HepG2 (cell line): Measurements from ENCODE around the gene RBMS2. TPM values are rescaled to one million over a fixed set of nuclear protein-coding genes. Genes with fewer than 3 reads are reported as not detected.

Experiments
- HMGXB3 ChIP-seq: sonication (generic); formaldehyde crosslinking; IDR thresholded peaks from 2 replicates; pipeline ENCODE4 v1.4.0; 2020; ENCODE audit warnings: missing genetic modification reagents, borderline replicate concordance
- MAF1 ChIP-seq: sonication (generic); formaldehyde crosslinking; IDR thresholded peaks from 2 replicates; pipeline ENCODE4 v1.5.0; 2020; ENCODE audit warnings: missing genetic modification reagents, borderline replicate concordance
- MAZ ChIP-seq, 2 experiments: sonication (generic) in 1 of 2; formaldehyde crosslinking in 1 of 2; IDR thresholded peaks; 2 replicates each; pipeline versions ENCODE4 v1.5.0 to v1.6.1; 2012 to 2020; ENCODE audit warnings: low read depth in 2 of 2, mild to moderate bottlenecking in 2 of 2, borderline replicate concordance in 1 of 2, improper control_type of control experiment in 1 of 2, low read length in 1 of 2, missing genetic modification reagents in 1 of 2, moderate library complexity in 1 of 2
- MXD3 ChIP-seq: IDR thresholded peaks from 2 replicates; pipeline ENCODE4 v1.6.1; 2016; ENCODE audit warnings: mild to moderate bottlenecking, missing biosample characterization, missing genetic modification reagents
- NCOR1 ChIP-seq: fragments of 200-600 bp; sonication (generic); IDR thresholded peaks from 2 replicates; pipeline ENCODE4 v1.7.0; 2017; ENCODE audit warnings: antibody characterized with exemption, low read length, borderline replicate concordance
- POLR2AphosphoS5 ChIP-seq: IDR thresholded peaks from 2 replicates; pipeline ENCODE4 v1.6.1; 2012; ENCODE audit warnings: low read depth, low read length
- RXRB ChIP-seq: IDR thresholded peaks from 2 replicates; pipeline ENCODE4 v1.6.1; 2016; ENCODE audit warnings: borderline replicate concordance, missing genetic modification reagents, missing compliant biosample characterization
- SKIL ChIP-seq: sonication (generic); formaldehyde crosslinking; IDR thresholded peaks from 2 replicates; pipeline ENCODE4 v1.8.0; 2022; ENCODE audit warnings: missing genetic modification reagents, mild to moderate bottlenecking, moderate library complexity, borderline replicate concordance
- SOX5 ChIP-seq: IDR thresholded peaks from 2 replicates; pipeline ENCODE4 v1.6.1; 2016; ENCODE audit warnings: borderline replicate concordance
- USF2 ChIP-seq, 2 experiments: sonication (generic) in 1 of 2; formaldehyde crosslinking in 1 of 2; IDR thresholded peaks; 2 replicates each; pipeline versions ENCODE4 v1.5.1 to v1.6.1; 2011 to 2020; ENCODE audit warnings: borderline replicate concordance in 1 of 2, low read depth in 1 of 2, low read length in 1 of 2, mild to moderate bottlenecking in 1 of 2, missing genetic modification reagents in 1 of 2, moderate library complexity in 1 of 2
- ZNF18 ChIP-seq: sonication (generic); formaldehyde crosslinking; IDR thresholded peaks from 2 replicates; pipeline ENCODE4 v1.8.0; 2022; ENCODE audit warnings: mild to moderate bottlenecking, missing genetic modification reagents; ENCODE audit not compliant: insufficient replicate concordance
- ZNF430 ChIP-seq: sonication (generic); formaldehyde crosslinking; IDR thresholded peaks from 2 replicates; pipeline ENCODE4 v1.9.0; 2021; ENCODE audit warnings: mild to moderate bottlenecking, missing genetic modification reagents
- ZNF556 ChIP-seq: sonication (generic); formaldehyde crosslinking; IDR thresholded peaks from 2 replicates; pipeline ENCODE4 v1.4.0; 2020; ENCODE audit warnings: mild to moderate bottlenecking, missing genetic modification reagents, borderline replicate concordance
- ZNF75D ChIP-seq: sonication (generic); formaldehyde crosslinking; IDR thresholded peaks from 2 replicates; pipeline ENCODE4 v1.8.1; 2023; ENCODE audit warnings: missing genetic modification reagents, mild to moderate bottlenecking, borderline replicate concordance
- ZSCAN25 ChIP-seq: sonication (generic); formaldehyde crosslinking; IDR thresholded peaks from 2 replicates; pipeline ENCODE4 v1.8.0; 2022; ENCODE audit warnings: mild to moderate bottlenecking, missing genetic modification reagents
- polyA plus RNA-seq, 8 experiments: library from polyadenylated mRNA; depleted of rRNA in 3 of 8; stranded (reverse) in 7 of 8; unstranded in 1 of 8; fragments of >200 nt; fragmentation: Illumina TruSeq in 4 of 8; extraction: Trizol in 4 of 8; gene quantifications; 2 replicates each; pipeline versions ENCODE4 v1.2.1 to v1.2.3, GENCODE V29; 2011 to 2016; ENCODE audit warnings: low read depth in 4 of 8, missing spikeins in 1 of 8, mixed read lengths in 1 of 8; ENCODE audit not compliant: insufficient read depth in 1 of 8
- total RNA-seq, 5 experiments: library from RNA; depleted of rRNA; stranded (reverse); fragments of >200 nt; fragmentation: Illumina TruSeq; extraction: Trizol; gene quantifications; 2 replicates each; pipeline ENCODE4 v1.2.3, GENCODE V29; 2016; ENCODE audit warnings: low read depth in 1 of 5

Gene RBMS2
- total and polyA plus RNA-seq, 2 of the 13 experiments (the other 11 are each of a cell fraction or from before 2014, with no cell fraction given), result 0.53 to 7.4 TPM

GRCh38 chr12:56636675-56637540, 115.3 kb downstream of the RBMS2 start (continued):
- peak; percentile 68; the same call in 1 of the 2 replicates for TF ChIP-seq HMGXB3 (CRISPR knock-in tag)
- peak; percentile 66 for TF ChIP-seq SOX5 (CRISPR knock-in tag)
- TF ChIP-seq MAF1 (CRISPR knock-in tag), result no peak
- TF ChIP-seq SKIL, result no peak
- no peak for TF ChIP-seq ZNF18 (CRISPR knock-in tag)
- no peak; the same call in 1 of the 2 replicates for TF ChIP-seq NCOR1
- no peak for TF ChIP-seq MXD3 (CRISPR knock-in tag)
- no peak for TF ChIP-seq ZNF556 (CRISPR knock-in tag)
- no peak for TF ChIP-seq USF2 (IDR thresholded peaks at IDR 0.05; ENCODE audit: low read depth, low read length)
- no peak for TF ChIP-seq USF2 (CRISPR knock-in tag; IDR thresholded peaks at IDR 0.05; ENCODE audit: borderline replicate concordance)
- TF ChIP-seq ZNF430 (CRISPR knock-in tag), result no peak
- peak; percentile 97 for TF ChIP-seq MAZ (IDR thresholded peaks at IDR 0.05; ENCODE audit: borderline replicate concordance, low read depth, low read length)
- peak; percentile 80 for TF ChIP-seq MAZ (CRISPR knock-in tag; IDR thresholded peaks at IDR 0.05; ENCODE audit: low read depth)
- peak; percentile 61; the same call in 1 of the 2 replicates for TF ChIP-seq RXRB (CRISPR knock-in tag)
- no peak for TF ChIP-seq ZNF75D (CRISPR knock-in tag)
- TF ChIP-seq ZSCAN25, result no peak
- peak; percentile 77 for TF ChIP-seq POLR2AphosphoS5
